ENCODE measurements around the gene ZBTB7B. TPM values are rescaled to one million over a fixed set of nuclear protein-coding genes. Genes with fewer than 3 reads are reported as not detected.

Gene ZBTB7B
- polyA plus RNA-seq (2011; rRNA removed) (20.5 and 20.8 TPM in 2 replicates), polyA plus RNA-seq (2017; fragmentation: RNase III; extraction: RNeasy Plus Mini Kit Qiagen cat#74134 plus additional on column Dnase treatment) (24.7 to 30.7 TPM (median 29.0 TPM) in 3 replicates), polyA minus RNA-seq (2011; rRNA and poly(A)+ RNA removed) (25.1 and 30.3 TPM in 2 replicates)
- 28.8 and 32.2 TPM in 2 replicates for polyA plus RNA-seq (2012; cell fraction: cytosol; rRNA removed)
- 60.8 and 82.4 TPM in 2 replicates for polyA plus RNA-seq (2012; cell fraction: nucleus; rRNA removed)

GRCh38 chr1:155002464-155003226 is at the start of gene ZBTB7B:
TSS of gene ZBTB7B (plus strand) at chr1:155002802. CDS start at chr1:155014661, 11,859 bp downstream.
- no peak for FAIRE-seq
- Histone ChIP-seq H3K4me3 (peak within 1 kb of the TSS; percentile 80), H3K4me1 (peaks cover 51% of the 10 kb centered on the region), H3K4me2 (peak within 1 kb of the TSS; percentile 99), H3K9me3 (no peaks in the 10 kb centered on the region), H3K27ac (peak within 1 kb of the TSS; percentile 98 to 100)
- 1% methylated on average over 19 of the region's 35 CpGs for WGBS (ENCODE audit: missing lambda C conversion rate)
- peak; percentile 42; the same call in 1 of the 2 replicates for TF ChIP-seq PHF8 (IDR thresholded peaks at IDR 0.05; ENCODE audit: borderline replicate concordance, low read depth)
- 0 out of 3 replicates have a peak, but pooled peaks have one; percentile 26 for TF ChIP-seq BCL3 (IDR thresholded peaks at IDR 0.05)
- 0 out of 2 replicates have a peak, but pooled peaks have one; percentile 12 for TF ChIP-seq MAZ (IDR thresholded peaks at IDR 0.05; ENCODE audit: borderline replicate concordance, low read depth, low read length)
- no peak for TF ChIP-seq EHF (CRISPR knock-in tag; IDR thresholded peaks at IDR 0.05)
- ATAC-seq, result peak; percentile 1 to 4; a peak in 3 of 6 replicates
- peak in 1 of 2 experiments; percentile 57 for DNase-seq (ENCODE audit: low read depth in 1 of 2, low spot score in 1 of 2)
- ChIA-PET CTCF (interaction anchor here (1.0 kb wide), 1 partner anchor 83 kb away, joined by 5 read pairs; no protein-coding TSS in a partner anchor), POLR2A (interaction anchor here (0.5 to 3.1 kb wide), 6 partner anchors 10 to 227 kb away, joined by 3 to 14 read pairs (median 6); no protein-coding TSS in a partner anchor)

DNA sequence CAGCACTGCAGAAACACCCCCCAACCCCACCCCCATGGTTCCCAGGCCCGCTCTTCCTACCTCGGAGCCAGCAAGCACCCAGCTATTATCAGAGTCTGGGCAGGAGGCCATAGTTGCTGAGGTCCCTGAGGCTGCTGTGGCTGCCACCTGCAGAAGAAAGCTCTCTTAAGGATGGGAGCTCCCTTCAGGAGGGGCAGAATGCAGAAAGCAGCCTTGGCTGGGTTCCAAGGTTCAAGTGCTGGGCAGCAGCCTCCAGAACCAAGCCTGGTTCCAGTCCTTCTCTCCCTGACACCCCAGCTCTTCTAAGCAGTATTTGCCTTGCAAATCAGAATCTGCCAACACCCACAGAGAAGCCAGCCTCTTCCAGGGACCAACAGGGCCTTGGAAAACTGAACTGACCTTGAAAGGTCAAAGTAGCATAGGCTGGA is 49.0 kb upstream of the ZBTB7B start:
- Histone ChIP-seq H3K4me2 (no peak overlapping the region), H3K4me3 (no peak overlapping the region), H3K4me1 (peaks cover 20% of the 10 kb centered on the region), H3K9me3 (no peaks in the 10 kb centered on the region), H3K27ac (no peak overlapping the region)
- DNase-seq (ENCODE audit: low read depth in 1 of 2, low spot score in 1 of 2), result no peak
- POLR2A ChIA-PET, result no interaction called here
- ATAC-seq, result no peak
- no CpG with 5 or more reads among the region's 2 CpGs for WGBS (ENCODE audit: missing lambda C conversion rate)
- no peak for FAIRE-seq
- CTCF ChIA-PET, result interaction anchor here (1.0 to 3.0 kb wide), 3 partner anchors 8 to 394 kb away, joined by 3 to 19 read pairs (median 3); partner anchors contain the start of gene PYGO2
- TF ChIP-seq ZNF302 (CRISPR knock-in tag; IDR thresholded peaks at IDR 0.05) (no peak), ZFP36 (IDR thresholded peaks at IDR 0.05; ENCODE audit: borderline replicate concordance, partially characterized antibody) (no peak), RNF2 (IDR thresholded peaks at IDR 0.05; ENCODE audit: borderline replicate concordance, low read depth) (no peak), REST (IDR thresholded peaks at IDR 0.05) (no peak), POLR2A (IDR thresholded peaks at IDR 0.05; ENCODE audit: low read length) (no peak)
- TF ChIP-seq, protein P1, sequence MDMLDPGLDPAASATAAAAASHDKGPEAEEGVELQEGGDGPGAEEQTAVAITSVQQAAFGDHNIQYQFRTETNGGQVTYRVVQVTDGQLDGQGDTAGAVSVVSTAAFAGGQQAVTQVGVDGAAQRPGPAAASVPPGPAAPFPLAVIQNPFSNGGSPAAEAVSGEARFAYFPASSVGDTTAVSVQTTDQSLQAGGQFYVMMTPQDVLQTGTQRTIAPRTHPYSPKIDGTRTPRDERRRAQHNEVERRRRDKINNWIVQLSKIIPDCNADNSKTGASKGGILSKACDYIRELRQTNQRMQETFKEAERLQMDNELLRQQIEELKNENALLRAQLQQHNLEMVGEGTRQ (IDR thresholded peaks at IDR 0.05), result no peak

GRCh38 chr1:154954541-154954940 is 48.1 kb upstream of the ZBTB7B start:
- Histone ChIP-seq H3K4me3 (no peak overlapping the region), H3K9me3 (no peaks in the 10 kb centered on the region), H3K27ac (no peak overlapping the region), H3K4me1 (peaks cover 20% of the 10 kb centered on the region), H3K4me2 (no peak overlapping the region)
- ChIA-PET POLR2A (interaction anchor here (1.0 to 2.4 kb wide), 3 partner anchors 17 to 63 kb away, joined by 3 to 26 read pairs (median 10); partner anchors contain the start of genes CKS1B and SHC1), CTCF (interaction anchor here (0.9 to 2.4 kb wide), 3 partner anchors 18 to 395 kb away, joined by 3 to 13 read pairs (median 4); partner anchors contain the start of gene PMVK)
- TF ChIP-seq TP53 (CRISPR knock-in tag; IDR thresholded peaks at IDR 0.05) (no peak), BCL3 (IDR thresholded peaks at IDR 0.05) (no peak)
- no peak for DNase-seq (ENCODE audit: low read depth in 1 of 2, low spot score in 1 of 2)
- no peak for ATAC-seq
- 54% methylated on average over 3 of the region's 3 CpGs for WGBS (ENCODE audit: missing lambda C conversion rate)
- no peak for FAIRE-seq

All from A549 (cell line).